Measurements from ENCODE around the gene FAM163B.

- TF ChIP-seq CTCF (optimal IDR thresholded peaks at IDR 0.05 in 1 of 3, IDR thresholded peaks at IDR 0.05 in 1 of 3, conservative IDR thresholded peaks at IDR 0.05 in 1 of 3; ENCODE audit: extremely low read depth in 1 of 3, insufficient read depth in 2 of 3, low read length in 3 of 3) = no peak
- no peak for TF ChIP-seq EZH2 (IDR thresholded peaks at IDR 0.05; ENCODE audit: low read length)
Observed at GRCh38 chr9:133575186-133576030, 33.8 kb downstream of the FAM163B start.

All from keratinocyte (primary cell).